MM.1S (cell line): ENCODE measurements around the gene AFF4.

Experiments
- DNase-seq: peaks from one replicate; pipeline ENCODE4 v3.0.0-alpha.2; 2015
- H2AFZ ChIP-seq: fragments of 300-600 bp; sonication (generic); 2 replicates; pipeline ENCODE4 v1.6.0; 2016; ENCODE audit warnings: antibody characterized with exemption, low read length
- H3F3A ChIP-seq: fragments of 300-600 bp; sonication (generic); 2 replicates; pipeline ENCODE4 v1.6.1; 2016; ENCODE audit warnings: mild to moderate bottlenecking, antibody characterized with exemption, low read length, moderate library complexity, mixed read lengths; ENCODE audit not compliant: insufficient read depth
- H3K27ac ChIP-seq: fragments of 300-600 bp; sonication (generic); 2 replicates; pipeline ENCODE4 v1.5.1; 2016; ENCODE audit warnings: mild to moderate bottlenecking, low read length
- H3K27me3 ChIP-seq: fragments of 300-600 bp; sonication (generic); replicated peaks from 2 replicates; pipeline ENCODE4 v1.6.0; 2016; ENCODE audit warnings: low read length; ENCODE audit not compliant: insufficient read depth
- H3K36me3 ChIP-seq: fragments of 300-600 bp; sonication (generic); replicated peaks from 2 replicates; pipeline ENCODE4 v1.6.1; 2016; ENCODE audit warnings: mild to moderate bottlenecking, low read length, mixed read lengths; ENCODE audit not compliant: insufficient read depth
- H3K4me1 ChIP-seq: fragments of 300-600 bp; sonication (generic); 2 replicates; pipeline ENCODE4 v1.6.1; 2016; ENCODE audit warnings: low read length, mixed read lengths
- H3K4me2 ChIP-seq: fragments of 300-600 bp; sonication (generic); 2 replicates; pipeline ENCODE4 v1.6.0; 2016; ENCODE audit warnings: low read depth, low read length
- H3K4me3 ChIP-seq: fragments of 300-600 bp; sonication (generic); 2 replicates; pipeline ENCODE4 v1.5.1; 2016; ENCODE audit warnings: low read length, mixed read lengths
- H3K79me2 ChIP-seq: fragments of 300-600 bp; sonication (generic); 2 replicates; pipeline ENCODE4 v1.6.1; 2016; ENCODE audit warnings: mixed run types, low read length, mixed read lengths
- H3K9ac ChIP-seq: fragments of 300-600 bp; sonication (generic); 2 replicates; pipeline ENCODE4 v1.6.1; 2016; ENCODE audit warnings: low read length, mixed read lengths
- H3K9me2 ChIP-seq: fragments of 300-600 bp; sonication (generic); replicated peaks from 2 replicates; pipeline ENCODE4 v1.6.1; 2016; ENCODE audit warnings: mild to moderate bottlenecking, low read length, mixed read lengths; ENCODE audit not compliant: insufficient read depth
- H3K9me3 ChIP-seq: fragments of 300-600 bp; sonication (generic); replicated peaks from 2 replicates; pipeline ENCODE4 v1.6.1; 2016; ENCODE audit warnings: mild to moderate bottlenecking, low read length, mixed read lengths; ENCODE audit not compliant: insufficient read depth
- H4K20me1 ChIP-seq: fragments of 300-600 bp; sonication (generic); 2 replicates; pipeline ENCODE4 v1.6.1; 2016; ENCODE audit warnings: mild to moderate bottlenecking, low read length, moderate library complexity, mixed read lengths; ENCODE audit not compliant: insufficient read depth
- EZH2 ChIP-seq: fragments of 300-600 bp; sonication (generic); optimal IDR thresholded peaks from 2 replicates; pipeline ENCODE3; 2017; ENCODE audit warnings: low read depth, mild to moderate bottlenecking, antibody characterized with exemption, low read length, mixed read lengths
- EZH2phosphoT487 ChIP-seq: fragments of 300-600 bp; sonication (generic); IDR thresholded peaks from 2 replicates; pipeline ENCODE4 v1.6.1; 2018; ENCODE audit warnings: antibody characterized with exemption, low read length
- TF ChIP-seq, protein P1 (sequence below): fragments of 300-600 bp; sonication (generic); IDR thresholded peaks from 2 replicates; pipeline ENCODE4 v1.5.1; 2016; ENCODE audit warnings: antibody characterized with exemption, low read length, mixed read lengths

The AFF4 gene

GRCh38 chr5:132827943-132828673 lies 135.3 kb downstream of the AFF4 start:
- Histone ChIP-seq H3K9ac (no peak overlapping the region), H3K79me2 (peaks cover 5% of the 10 kb centered on the region), H3K9me3 (no peaks in the 10 kb centered on the region), H3K36me3 (no peaks in the 10 kb centered on the region), H3K27me3 (no peaks in the 10 kb centered on the region), H4K20me1 (no peaks in the 10 kb centered on the region), H3F3A (no peaks in the 10 kb centered on the region), H3K4me3 (no peak overlapping the region), H3K9me2 (no peaks in the 10 kb centered on the region), H3K4me2 (no peak overlapping the region), H3K4me1 (no peaks in the 10 kb centered on the region), H3K27ac (no peak overlapping the region), H2AFZ (no peak overlapping the region)
- no peak for DNase-seq
- no peak for TF ChIP-seq EZH2
- TF ChIP-seq EZH2phosphoT487, result no peak
- TF ChIP-seq, protein P1, sequence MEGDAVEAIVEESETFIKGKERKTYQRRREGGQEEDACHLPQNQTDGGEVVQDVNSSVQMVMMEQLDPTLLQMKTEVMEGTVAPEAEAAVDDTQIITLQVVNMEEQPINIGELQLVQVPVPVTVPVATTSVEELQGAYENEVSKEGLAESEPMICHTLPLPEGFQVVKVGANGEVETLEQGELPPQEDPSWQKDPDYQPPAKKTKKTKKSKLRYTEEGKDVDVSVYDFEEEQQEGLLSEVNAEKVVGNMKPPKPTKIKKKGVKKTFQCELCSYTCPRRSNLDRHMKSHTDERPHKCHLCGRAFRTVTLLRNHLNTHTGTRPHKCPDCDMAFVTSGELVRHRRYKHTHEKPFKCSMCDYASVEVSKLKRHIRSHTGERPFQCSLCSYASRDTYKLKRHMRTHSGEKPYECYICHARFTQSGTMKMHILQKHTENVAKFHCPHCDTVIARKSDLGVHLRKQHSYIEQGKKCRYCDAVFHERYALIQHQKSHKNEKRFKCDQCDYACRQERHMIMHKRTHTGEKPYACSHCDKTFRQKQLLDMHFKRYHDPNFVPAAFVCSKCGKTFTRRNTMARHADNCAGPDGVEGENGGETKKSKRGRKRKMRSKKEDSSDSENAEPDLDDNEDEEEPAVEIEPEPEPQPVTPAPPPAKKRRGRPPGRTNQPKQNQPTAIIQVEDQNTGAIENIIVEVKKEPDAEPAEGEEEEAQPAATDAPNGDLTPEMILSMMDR, result no peak

- H3K27ac ChIP-seq, result no peak overlapping the region
- no peaks in the 10 kb centered on the region for H3K9me2 ChIP-seq
- no peak overlapping the region for H3K4me3 ChIP-seq
- H3K79me2 ChIP-seq, result peaks cover 5% of the 10 kb centered on the region
- TF ChIP-seq, protein P1, result no peak
- no peak for TF ChIP-seq EZH2phosphoT487
- no peak for TF ChIP-seq EZH2
- H3K4me2 ChIP-seq, result no peak overlapping the region
- H2AFZ ChIP-seq, result no peak overlapping the region
- H3K27me3 ChIP-seq, result no peaks in the 10 kb centered on the region
- no peak overlapping the region for H3K9ac ChIP-seq
- H3K36me3 ChIP-seq, result no peaks in the 10 kb centered on the region
- no peaks in the 10 kb centered on the region for H3K4me1 ChIP-seq
- H3F3A ChIP-seq, result no peaks in the 10 kb centered on the region
- H4K20me1 ChIP-seq, result no peaks in the 10 kb centered on the region
- DNase-seq, result no peak
- H3K9me3 ChIP-seq, result no peaks in the 10 kb centered on the region
Measured at GRCh38 chr5:132826424-132827082, 136.9 kb downstream of the AFF4 start.

- no peak for DNase-seq
- H2AFZ ChIP-seq, result no peak overlapping the region
- H4K20me1 ChIP-seq, result no peaks in the 10 kb centered on the region
- no peak overlapping the region for H3K4me3 ChIP-seq
- H3K4me1 ChIP-seq, result no peaks in the 10 kb centered on the region
- no peak overlapping the region for H3K4me2 ChIP-seq
- no peaks in the 10 kb centered on the region for H3K9me3 ChIP-seq
- no peaks in the 10 kb centered on the region for H3F3A ChIP-seq
- H3K79me2 ChIP-seq, result peaks cover 5% of the 10 kb centered on the region
- no peak overlapping the region for H3K27ac ChIP-seq
- no peak overlapping the region for H3K9ac ChIP-seq
- TF ChIP-seq, protein P1, result no peak
- no peak for TF ChIP-seq EZH2
- TF ChIP-seq EZH2phosphoT487, result no peak
- H3K27me3 ChIP-seq, result no peaks in the 10 kb centered on the region
- no peaks in the 10 kb centered on the region for H3K9me2 ChIP-seq
- H3K36me3 ChIP-seq, result no peaks in the 10 kb centered on the region
Measured at GRCh38 chr5:132825834-132826391, 137.5 kb downstream of the AFF4 start.
